Measurements from ENCODE around the gene LRRTM4.

DNA sequence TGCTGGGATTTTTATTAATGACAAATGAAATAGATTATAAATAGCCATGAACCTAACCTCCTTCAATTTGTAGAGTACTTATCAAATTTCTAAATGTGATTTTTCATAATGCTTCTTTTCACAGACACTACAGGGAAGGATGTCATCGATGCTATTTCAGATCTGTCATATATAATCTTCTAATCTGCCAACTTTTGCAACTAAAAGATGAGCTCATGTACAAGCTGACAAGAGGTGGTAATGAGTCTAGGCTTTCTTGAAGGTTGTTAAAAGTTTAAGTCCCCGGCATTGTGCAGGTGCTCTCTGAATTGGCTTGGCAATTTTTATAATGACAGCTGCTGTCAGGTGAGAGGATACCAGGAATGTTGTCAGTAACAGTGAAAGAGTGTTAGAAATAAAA lies 320.4 kb downstream of the LRRTM4 start:
- TF ChIP-seq, protein P1, sequence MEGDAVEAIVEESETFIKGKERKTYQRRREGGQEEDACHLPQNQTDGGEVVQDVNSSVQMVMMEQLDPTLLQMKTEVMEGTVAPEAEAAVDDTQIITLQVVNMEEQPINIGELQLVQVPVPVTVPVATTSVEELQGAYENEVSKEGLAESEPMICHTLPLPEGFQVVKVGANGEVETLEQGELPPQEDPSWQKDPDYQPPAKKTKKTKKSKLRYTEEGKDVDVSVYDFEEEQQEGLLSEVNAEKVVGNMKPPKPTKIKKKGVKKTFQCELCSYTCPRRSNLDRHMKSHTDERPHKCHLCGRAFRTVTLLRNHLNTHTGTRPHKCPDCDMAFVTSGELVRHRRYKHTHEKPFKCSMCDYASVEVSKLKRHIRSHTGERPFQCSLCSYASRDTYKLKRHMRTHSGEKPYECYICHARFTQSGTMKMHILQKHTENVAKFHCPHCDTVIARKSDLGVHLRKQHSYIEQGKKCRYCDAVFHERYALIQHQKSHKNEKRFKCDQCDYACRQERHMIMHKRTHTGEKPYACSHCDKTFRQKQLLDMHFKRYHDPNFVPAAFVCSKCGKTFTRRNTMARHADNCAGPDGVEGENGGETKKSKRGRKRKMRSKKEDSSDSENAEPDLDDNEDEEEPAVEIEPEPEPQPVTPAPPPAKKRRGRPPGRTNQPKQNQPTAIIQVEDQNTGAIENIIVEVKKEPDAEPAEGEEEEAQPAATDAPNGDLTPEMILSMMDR (IDR thresholded peaks at IDR 0.05): no peak
- TF ChIP-seq POLR2AphosphoS5 (IDR thresholded peaks at IDR 0.05): no peak

Measured in upper lobe of left lung (tissue), 4 donors.